HepG2 (cell line): ENCODE measurements around the gene TPM1. TPM values are rescaled to one million over a fixed set of nuclear protein-coding genes. Genes with fewer than 3 reads are reported as not detected.

Experiments
- ARNT ChIP-seq: fragments of 450-650 bp; IDR thresholded peaks from 2 replicates; pipeline ENCODE4 v1.6.1; 2017
- POLR2G ChIP-seq: fragments of 200-400 bp; formaldehyde crosslinking; IDR thresholded peaks from 2 replicates; pipeline ENCODE4 v1.6.1; 2018; ENCODE audit warnings: mild to moderate bottlenecking, low read depth, low read length, moderate library complexity
- ZNF34 ChIP-seq: sonication (generic); formaldehyde crosslinking; IDR thresholded peaks from 2 replicates; pipeline ENCODE4 v1.4.0; 2020; ENCODE audit warnings: mild to moderate bottlenecking, missing genetic modification reagents, borderline replicate concordance
- ZNF652 ChIP-seq: IDR thresholded peaks from 2 replicates; pipeline ENCODE4 v1.6.1; 2016; ENCODE audit warnings: low read depth, borderline replicate concordance
- polyA plus RNA-seq, 8 experiments: library from polyadenylated mRNA; depleted of rRNA in 3 of 8; stranded (reverse) in 7 of 8; unstranded in 1 of 8; fragments of >200 nt; fragmentation: Illumina TruSeq in 4 of 8; extraction: Trizol in 4 of 8; gene quantifications; 2 replicates each; pipeline versions ENCODE4 v1.2.1 to v1.2.3, GENCODE V29; 2011 to 2016; ENCODE audit warnings: low read depth in 4 of 8, missing spikeins in 1 of 8, mixed read lengths in 1 of 8; ENCODE audit not compliant: insufficient read depth in 1 of 8
- total RNA-seq, 5 experiments: library from RNA; depleted of rRNA; stranded (reverse); fragments of >200 nt; fragmentation: Illumina TruSeq; extraction: Trizol; gene quantifications; 2 replicates each; pipeline ENCODE4 v1.2.3, GENCODE V29; 2016; ENCODE audit warnings: low read depth in 1 of 5
- TF ChIP-seq, protein P1 (sequence below): sonication (generic); formaldehyde crosslinking; IDR thresholded peaks from 2 replicates; pipeline ENCODE4 v1.4.0; 2020; ENCODE audit warnings: missing genetic modification reagents, borderline replicate concordance
- TF ChIP-seq, protein P2 (sequence below): sonication (generic); formaldehyde crosslinking; conservative IDR thresholded peaks from 2 replicates; pipeline ENCODE4 v1.4.0; 2020; ENCODE audit warnings: missing genetic modification reagents

TPM1 gene
- total and polyA plus RNA-seq, 2 of the 13 experiments (the other 11 are each of a cell fraction or from before 2014, with no cell fraction given) = 98.9 to 109 TPM

DNA sequence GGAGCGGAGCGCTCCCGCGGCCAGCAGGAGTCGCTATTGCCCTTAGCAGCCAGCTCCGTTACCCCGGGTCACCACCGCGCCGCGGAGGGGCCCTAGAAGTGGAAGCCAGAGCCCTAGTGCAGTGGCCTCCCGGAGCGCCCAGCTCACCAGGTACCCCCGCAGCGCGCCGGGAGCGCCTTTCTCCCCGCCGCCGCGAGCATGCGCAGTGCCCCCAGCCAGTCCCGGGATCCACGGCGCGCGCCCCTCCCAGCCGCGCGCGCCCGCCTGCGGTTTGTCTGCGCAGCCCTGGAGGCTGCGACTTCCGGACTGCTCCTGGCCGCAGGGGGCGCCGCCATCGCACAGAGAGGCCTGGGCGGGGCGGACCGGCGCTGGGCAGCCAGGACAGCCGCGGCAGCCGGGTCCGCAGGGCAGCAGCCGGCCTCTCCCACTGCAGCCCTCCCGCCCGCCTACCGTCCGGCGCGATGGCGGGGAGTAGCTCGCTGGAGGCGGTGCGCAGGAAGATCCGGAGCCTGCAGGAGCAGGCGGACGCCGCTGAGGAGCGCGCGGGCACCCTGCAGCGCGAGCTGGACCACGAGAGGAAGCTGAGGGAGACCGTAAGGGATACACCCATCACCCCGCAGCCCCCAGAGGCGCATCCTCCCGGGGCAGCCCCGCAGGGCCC lies 5.7 kb downstream of the TPM1 start (continued):
- TF ChIP-seq, protein P1, sequence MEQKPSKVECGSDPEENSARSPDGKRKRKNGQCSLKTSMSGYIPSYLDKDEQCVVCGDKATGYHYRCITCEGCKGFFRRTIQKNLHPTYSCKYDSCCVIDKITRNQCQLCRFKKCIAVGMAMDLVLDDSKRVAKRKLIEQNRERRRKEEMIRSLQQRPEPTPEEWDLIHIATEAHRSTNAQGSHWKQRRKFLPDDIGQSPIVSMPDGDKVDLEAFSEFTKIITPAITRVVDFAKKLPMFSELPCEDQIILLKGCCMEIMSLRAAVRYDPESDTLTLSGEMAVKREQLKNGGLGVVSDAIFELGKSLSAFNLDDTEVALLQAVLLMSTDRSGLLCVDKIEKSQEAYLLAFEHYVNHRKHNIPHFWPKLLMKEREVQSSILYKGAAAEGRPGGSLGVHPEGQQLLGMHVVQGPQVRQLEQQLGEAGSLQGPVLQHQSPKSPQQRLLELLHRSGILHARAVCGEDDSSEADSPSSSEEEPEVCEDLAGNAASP (CRISPR knock-in tag) = no peak; the same call in 1 of the 2 replicates
- TF ChIP-seq ARNT (no peak), ZNF652 (CRISPR knock-in tag) (no peak), ZNF34 (CRISPR knock-in tag) (0 out of 2 replicates have a peak, but pooled peaks have one; percentile 43), POLR2G (peak; percentile 76)
- TF ChIP-seq, protein P2, sequence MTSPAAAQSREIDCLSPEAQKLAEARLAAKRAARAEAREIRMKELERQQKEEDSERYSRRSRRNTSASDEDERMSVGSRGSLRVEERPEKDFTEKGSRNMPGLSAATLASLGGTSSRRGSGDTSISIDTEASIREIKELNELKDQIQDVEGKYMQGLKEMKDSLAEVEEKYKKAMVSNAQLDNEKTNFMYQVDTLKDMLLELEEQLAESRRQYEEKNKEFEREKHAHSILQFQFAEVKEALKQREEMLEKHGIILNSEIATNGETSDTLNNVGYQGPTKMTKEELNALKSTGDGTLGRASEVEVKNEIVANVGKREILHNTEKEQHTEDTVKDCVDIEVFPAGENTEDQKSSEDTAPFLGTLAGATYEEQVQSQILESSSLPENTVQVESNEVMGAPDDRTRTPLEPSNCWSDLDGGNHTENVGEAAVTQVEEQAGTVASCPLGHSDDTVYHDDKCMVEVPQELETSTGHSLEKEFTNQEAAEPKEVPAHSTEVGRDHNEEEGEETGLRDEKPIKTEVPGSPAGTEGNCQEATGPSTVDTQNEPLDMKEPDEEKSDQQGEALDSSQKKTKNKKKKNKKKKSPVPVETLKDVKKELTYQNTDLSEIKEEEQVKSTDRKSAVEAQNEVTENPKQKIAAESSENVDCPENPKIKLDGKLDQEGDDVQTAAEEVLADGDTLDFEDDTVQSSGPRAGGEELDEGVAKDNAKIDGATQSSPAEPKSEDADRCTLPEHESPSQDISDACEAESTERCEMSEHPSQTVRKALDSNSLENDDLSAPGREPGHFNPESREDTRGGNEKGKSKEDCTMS = no peak
